ENCODE measurements around the gene SETD3.

SETD3 gene

GRCh38 chr14:99509871-99510555, 29.4 kb upstream of the SETD3 start:
- H3K9me3 ChIP-seq (ENCODE audit: control insufficient read depth, insufficient read depth, low read length): no peaks in the 10 kb centered on the region
- H3K4me3 ChIP-seq (ENCODE audit: low read length): no peak overlapping the region
- no CpG with 5 or more reads among the region's 27 CpGs for WGBS (ENCODE audit: insufficient coverage, insufficient read length)
- no peak for DNase-seq (ENCODE audit: low read depth, low spot score)
- H3K27ac ChIP-seq (ENCODE audit: low read length): no peak overlapping the region
- H3K27me3 ChIP-seq (ENCODE audit: control insufficient read depth, insufficient read depth, low read length): no peaks in the 10 kb centered on the region
- peaks cover 30% of the 10 kb centered on the region for H3K36me3 ChIP-seq (ENCODE audit: control insufficient read depth, insufficient read depth, low read length)
- peaks cover 2% of the 10 kb centered on the region for H3K4me1 ChIP-seq (ENCODE audit: control insufficient read depth, insufficient read depth, low read length)

DNA sequence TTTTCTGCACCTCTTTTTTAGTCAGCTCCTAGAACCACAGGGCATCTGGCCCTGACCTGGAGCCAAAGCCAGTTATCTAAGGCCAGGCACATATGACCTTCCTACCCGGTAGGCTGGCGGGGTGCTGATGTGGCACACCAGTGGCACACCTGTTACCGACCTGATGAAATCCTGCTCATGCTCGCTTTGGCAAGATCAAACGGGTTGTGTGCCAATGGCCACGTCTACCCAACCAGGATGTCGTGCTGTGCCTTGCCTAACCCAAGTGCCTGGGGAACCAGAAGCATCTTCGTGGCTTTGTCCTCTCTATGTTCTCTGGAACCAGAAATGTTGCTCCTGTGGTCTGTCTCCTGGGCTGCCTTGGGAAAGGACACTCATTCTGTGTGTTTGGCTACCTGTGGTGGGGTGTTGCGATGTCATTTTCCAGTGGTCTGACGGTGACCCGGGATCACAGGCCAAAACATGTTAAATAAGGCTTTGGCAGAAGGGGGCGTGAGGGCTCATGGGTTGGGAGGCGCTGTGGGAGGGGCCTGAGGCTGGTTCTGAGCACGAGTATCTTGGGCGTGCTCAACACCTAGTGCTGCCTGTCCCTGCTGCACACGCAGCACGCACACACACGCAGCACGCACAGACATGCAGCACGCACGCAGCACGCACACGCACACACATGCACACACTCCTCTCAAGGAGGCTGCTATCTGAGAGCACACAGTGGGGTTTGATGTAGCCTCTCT, 28.4 kb upstream of the SETD3 start:
- DNase-seq (ENCODE audit: low read depth, low spot score): no peak
- H3K4me1 ChIP-seq (ENCODE audit: control insufficient read depth, insufficient read depth, low read length): peaks cover 2% of the 10 kb centered on the region
- no peaks in the 10 kb centered on the region for H3K27me3 ChIP-seq (ENCODE audit: control insufficient read depth, insufficient read depth, low read length)
- no peak overlapping the region for H3K27ac ChIP-seq (ENCODE audit: low read length)
- H3K4me3 ChIP-seq (ENCODE audit: low read length): no peak overlapping the region
- peaks cover 28% of the 10 kb centered on the region for H3K36me3 ChIP-seq (ENCODE audit: control insufficient read depth, insufficient read depth, low read length)
- H3K9me3 ChIP-seq (ENCODE audit: control insufficient read depth, insufficient read depth, low read length): no peaks in the 10 kb centered on the region
- WGBS (ENCODE audit: insufficient coverage, insufficient read length): no CpG with 5 or more reads among the region's 23 CpGs

DNA sequence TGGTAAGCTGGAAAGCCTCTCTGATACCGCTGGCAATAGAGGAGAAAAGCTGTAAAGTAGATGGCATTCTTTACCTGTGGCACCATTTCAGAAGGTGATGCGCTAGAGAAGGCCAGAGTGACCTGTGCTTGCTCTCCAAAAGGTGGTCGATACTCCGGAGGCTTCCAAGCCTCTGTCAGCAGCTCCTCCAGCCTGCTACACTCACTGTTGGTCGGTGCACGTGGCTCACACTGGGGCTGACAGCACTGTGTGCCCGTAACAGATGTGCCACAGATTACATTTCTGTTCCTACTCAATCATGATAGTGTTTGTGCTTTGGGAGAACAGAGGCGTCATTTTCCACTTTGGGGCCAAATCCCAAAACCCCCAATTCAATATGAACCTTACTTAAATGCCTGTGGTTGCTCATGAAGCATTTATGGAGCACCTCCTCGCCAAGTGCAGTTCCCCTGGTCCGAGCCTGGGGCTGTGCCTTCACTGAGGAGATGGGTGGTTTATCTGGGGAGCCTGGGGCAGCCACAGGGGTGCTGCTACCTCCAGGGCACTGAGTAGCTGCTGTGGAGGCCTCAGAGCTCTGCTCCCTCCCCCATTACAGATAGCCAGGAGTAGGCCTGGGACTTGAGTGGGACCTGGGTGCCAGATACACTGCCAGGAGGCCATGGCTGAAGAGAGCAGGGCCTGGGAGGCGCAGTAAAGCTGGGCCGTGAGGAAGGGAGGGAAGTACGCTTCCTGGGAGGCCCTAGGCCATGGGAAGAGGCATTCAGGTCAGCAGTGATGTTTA, 27.4 kb upstream of the SETD3 start:
- DNase-seq (ENCODE audit: low read depth, low spot score): no peak
- Histone ChIP-seq H3K9me3 (ENCODE audit: control insufficient read depth, insufficient read depth, low read length) (no peaks in the 10 kb centered on the region), H3K36me3 (ENCODE audit: control insufficient read depth, insufficient read depth, low read length) (peaks cover 28% of the 10 kb centered on the region), H3K27ac (ENCODE audit: low read length) (no peak overlapping the region), H3K4me3 (ENCODE audit: low read length) (no peak overlapping the region), H3K4me1 (ENCODE audit: control insufficient read depth, insufficient read depth, low read length) (peaks cover 2% of the 10 kb centered on the region), H3K27me3 (ENCODE audit: control insufficient read depth, insufficient read depth, low read length) (no peaks in the 10 kb centered on the region)
- no CpG with 5 or more reads among the region's 13 CpGs for WGBS (ENCODE audit: insufficient coverage, insufficient read length)

DNA sequence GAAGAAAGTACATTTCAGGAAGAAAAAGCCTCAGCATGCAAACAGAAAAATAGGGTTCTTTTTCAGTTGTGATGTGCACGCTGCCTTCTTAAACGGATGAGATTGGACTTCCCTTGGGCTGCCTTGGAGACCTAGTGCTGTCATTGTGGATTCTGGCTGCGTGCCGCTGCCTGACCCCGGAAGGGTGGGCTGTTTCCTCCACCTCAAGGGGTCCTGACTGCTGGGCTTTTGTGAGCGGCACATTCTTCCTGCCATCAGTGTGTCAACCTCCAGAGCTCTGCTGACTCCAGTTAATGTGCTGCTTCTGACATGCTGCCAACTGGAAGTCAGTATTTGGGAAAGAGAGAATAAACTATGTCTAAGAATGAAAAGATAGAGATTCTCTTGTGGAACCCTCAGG, 25.6 kb upstream of the SETD3 start:
- Histone ChIP-seq H3K4me1 (ENCODE audit: control insufficient read depth, insufficient read depth, low read length) (peaks cover 2% of the 10 kb centered on the region), H3K27ac (ENCODE audit: low read length) (no peak overlapping the region), H3K9me3 (ENCODE audit: control insufficient read depth, insufficient read depth, low read length) (no peaks in the 10 kb centered on the region), H3K27me3 (ENCODE audit: control insufficient read depth, insufficient read depth, low read length) (no peaks in the 10 kb centered on the region), H3K36me3 (ENCODE audit: control insufficient read depth, insufficient read depth, low read length) (peaks cover 28% of the 10 kb centered on the region), H3K4me3 (ENCODE audit: low read length) (no peak overlapping the region)
- DNase-seq (ENCODE audit: low read depth, low spot score): no peak
- WGBS (ENCODE audit: insufficient coverage, insufficient read length): no CpG with 5 or more reads among the region's 6 CpGs

GRCh38 chr14:99505089-99505488, 24.4 kb upstream of the SETD3 start:
- H3K36me3 ChIP-seq (ENCODE audit: control insufficient read depth, insufficient read depth, low read length): peaks cover 28% of the 10 kb centered on the region
- H3K4me1 ChIP-seq (ENCODE audit: control insufficient read depth, insufficient read depth, low read length): peaks cover 2% of the 10 kb centered on the region
- DNase-seq (ENCODE audit: low read depth, low spot score): no peak
- H3K27ac ChIP-seq (ENCODE audit: low read length): no peak overlapping the region
- H3K4me3 ChIP-seq (ENCODE audit: low read length): no peak overlapping the region
- WGBS (ENCODE audit: insufficient coverage, insufficient read length): no CpG with 5 or more reads among the region's 5 CpGs
- no peaks in the 10 kb centered on the region for H3K9me3 ChIP-seq (ENCODE audit: control insufficient read depth, insufficient read depth, low read length)
- no peaks in the 10 kb centered on the region for H3K27me3 ChIP-seq (ENCODE audit: control insufficient read depth, insufficient read depth, low read length)

DNA sequence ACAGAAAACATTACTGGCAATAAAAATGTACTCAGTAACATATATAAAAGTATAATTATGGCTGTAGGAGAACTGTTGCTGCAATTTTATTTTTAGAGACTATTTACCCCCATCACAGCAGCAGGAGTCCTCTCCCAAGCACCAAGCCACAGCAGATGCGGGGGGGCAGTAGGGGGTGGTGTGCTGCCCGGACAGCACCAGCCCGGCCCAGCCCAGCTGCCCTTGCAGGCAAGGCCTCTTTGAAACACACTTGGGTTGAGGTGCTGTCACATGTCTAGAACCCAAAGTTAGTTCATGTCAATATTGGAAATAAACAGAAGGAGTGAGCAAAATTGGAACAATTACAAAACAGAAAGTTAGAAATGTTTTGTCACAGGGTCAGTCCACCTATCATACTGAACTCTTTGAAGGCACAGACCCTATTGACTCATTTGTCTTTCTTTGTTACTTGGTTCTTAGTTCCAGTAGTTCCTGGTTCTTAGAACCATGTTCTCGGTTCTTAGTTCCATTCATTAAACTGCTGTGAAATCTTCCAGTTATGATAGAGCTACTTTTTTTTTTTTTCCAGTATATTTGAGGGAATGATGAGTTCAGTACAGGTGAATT, 23.3 kb upstream of the SETD3 start:
- WGBS (ENCODE audit: insufficient coverage, insufficient read length): no CpG with 5 or more reads among the region's 4 CpGs
- H3K9me3 ChIP-seq (ENCODE audit: control insufficient read depth, insufficient read depth, low read length): no peaks in the 10 kb centered on the region
- no peak overlapping the region for H3K27ac ChIP-seq (ENCODE audit: low read length)
- DNase-seq (ENCODE audit: low read depth, low spot score): no peak
- peaks cover 21% of the 10 kb centered on the region for H3K36me3 ChIP-seq (ENCODE audit: control insufficient read depth, insufficient read depth, low read length)
- no peak overlapping the region for H3K4me3 ChIP-seq (ENCODE audit: low read length)
- H3K27me3 ChIP-seq (ENCODE audit: control insufficient read depth, insufficient read depth, low read length): no peaks in the 10 kb centered on the region
- no peaks in the 10 kb centered on the region for H3K4me1 ChIP-seq (ENCODE audit: control insufficient read depth, insufficient read depth, low read length)

DNA sequence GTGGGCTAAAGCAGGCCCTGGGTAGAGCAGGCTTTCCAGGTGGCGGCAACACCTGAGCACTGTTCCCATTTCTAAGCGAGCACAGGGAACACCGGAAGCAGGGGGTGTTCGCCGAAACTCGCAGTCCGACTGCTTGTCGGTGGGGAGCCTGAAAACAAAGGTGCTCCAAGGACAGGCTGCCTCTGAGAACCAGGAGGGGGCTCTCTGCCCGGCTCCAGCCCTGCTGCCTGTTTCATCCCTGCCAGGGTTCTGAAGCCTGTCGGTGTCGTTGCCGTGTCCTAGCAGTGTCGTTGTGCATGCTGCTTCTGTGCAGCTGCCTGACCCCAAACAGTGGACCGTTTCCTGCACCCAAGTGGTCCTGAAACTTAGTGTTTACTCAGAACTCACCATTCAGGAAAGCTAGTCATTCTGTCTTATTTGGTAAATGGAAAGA, 22.3 kb upstream of the SETD3 start:
- peak; percentile 55 for DNase-seq (ENCODE audit: low read depth, low spot score)
- H3K27ac ChIP-seq (ENCODE audit: low read length): no peak overlapping the region
- no peaks in the 10 kb centered on the region for H3K4me1 ChIP-seq (ENCODE audit: control insufficient read depth, insufficient read depth, low read length)
- H3K36me3 ChIP-seq (ENCODE audit: control insufficient read depth, insufficient read depth, low read length): peaks cover 13% of the 10 kb centered on the region
- no CpG with 5 or more reads among the region's 14 CpGs for WGBS (ENCODE audit: insufficient coverage, insufficient read length)
- no peaks in the 10 kb centered on the region for H3K9me3 ChIP-seq (ENCODE audit: control insufficient read depth, insufficient read depth, low read length)
- H3K4me3 ChIP-seq (ENCODE audit: low read length): no peak overlapping the region
- H3K27me3 ChIP-seq (ENCODE audit: control insufficient read depth, insufficient read depth, low read length): no peaks in the 10 kb centered on the region

DNA sequence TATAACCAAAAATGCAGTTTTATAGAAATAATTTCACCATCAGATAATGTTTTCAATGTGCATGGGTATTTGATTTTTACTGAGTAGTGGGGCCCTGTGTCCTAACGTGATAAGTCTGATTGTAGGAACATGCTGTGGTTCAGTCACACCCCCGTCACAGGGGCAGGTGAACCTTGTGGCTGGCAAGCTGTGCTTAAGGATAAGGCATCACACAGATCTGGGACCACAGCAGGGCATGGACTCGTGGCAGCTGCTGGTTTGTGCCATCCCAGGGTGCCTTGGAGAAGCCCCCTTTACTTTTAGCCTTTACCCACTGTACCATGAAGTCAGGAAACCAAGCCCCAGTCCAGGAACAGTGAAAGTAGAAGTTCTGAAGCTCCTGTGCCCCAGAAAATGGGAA, 17.2 kb upstream of the SETD3 start:
- H3K27ac ChIP-seq (ENCODE audit: low read length): no peak overlapping the region
- no peak overlapping the region for H3K4me3 ChIP-seq (ENCODE audit: low read length)
- no peak for DNase-seq (ENCODE audit: low read depth, low spot score)
- peaks cover 15% of the 10 kb centered on the region; the same call in 1 of the 2 replicates for H3K36me3 ChIP-seq (ENCODE audit: control insufficient read depth, insufficient read depth, low read length)
- WGBS (ENCODE audit: insufficient coverage, insufficient read length): no CpG with 5 or more reads among the region's 3 CpGs
- no peaks in the 10 kb centered on the region for H3K4me1 ChIP-seq (ENCODE audit: control insufficient read depth, insufficient read depth, low read length)
- no peaks in the 10 kb centered on the region for H3K9me3 ChIP-seq (ENCODE audit: control insufficient read depth, insufficient read depth, low read length)
- no peaks in the 10 kb centered on the region for H3K27me3 ChIP-seq (ENCODE audit: control insufficient read depth, insufficient read depth, low read length)

GRCh38 chr14:99497341-99497740, 16.7 kb upstream of the SETD3 start:
- H3K36me3 ChIP-seq (ENCODE audit: control insufficient read depth, insufficient read depth, low read length): peaks cover 15% of the 10 kb centered on the region; the same call in 1 of the 2 replicates
- no peak overlapping the region for H3K4me3 ChIP-seq (ENCODE audit: low read length)
- DNase-seq (ENCODE audit: low read depth, low spot score): no peak
- H3K9me3 ChIP-seq (ENCODE audit: control insufficient read depth, insufficient read depth, low read length): no peaks in the 10 kb centered on the region
- H3K4me1 ChIP-seq (ENCODE audit: control insufficient read depth, insufficient read depth, low read length): no peaks in the 10 kb centered on the region
- WGBS (ENCODE audit: insufficient coverage, insufficient read length): no CpG with 5 or more reads among the region's 2 CpGs
- H3K27me3 ChIP-seq (ENCODE audit: control insufficient read depth, insufficient read depth, low read length): no peaks in the 10 kb centered on the region
- H3K27ac ChIP-seq (ENCODE audit: low read length): no peak overlapping the region

DNA sequence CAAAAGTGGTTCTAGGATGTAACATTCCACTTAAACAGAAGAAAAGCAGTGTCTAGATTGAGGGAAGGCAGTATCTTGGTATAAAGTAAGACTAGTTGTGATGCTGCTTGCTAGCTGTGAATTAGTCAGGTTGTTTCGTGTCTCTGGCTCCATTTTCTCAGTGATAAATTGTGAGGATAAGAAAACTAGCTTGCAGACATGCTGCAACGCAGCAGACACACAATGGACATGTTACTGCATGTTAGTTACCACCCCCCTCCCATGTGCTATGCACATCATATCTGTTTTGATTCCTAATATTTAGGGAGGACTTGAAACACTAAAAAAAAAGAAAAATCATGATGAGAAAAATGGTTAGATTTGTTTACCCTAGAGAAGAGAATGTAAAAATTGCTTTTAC, 3.4 kb upstream of the SETD3 start:
- no peaks in the 10 kb centered on the region for H3K27me3 ChIP-seq (ENCODE audit: control insufficient read depth, insufficient read depth, low read length)
- H3K9me3 ChIP-seq (ENCODE audit: control insufficient read depth, insufficient read depth, low read length): no peaks in the 10 kb centered on the region; the same call in 1 of the 2 replicates
- no peak for DNase-seq (ENCODE audit: low read depth, low spot score)
- no peaks in the 10 kb centered on the region for H3K4me1 ChIP-seq (ENCODE audit: control insufficient read depth, insufficient read depth, low read length)
- no CpG with 5 or more reads among the region's 2 CpGs for WGBS (ENCODE audit: insufficient coverage, insufficient read length)
- H3K27ac ChIP-seq (ENCODE audit: low read length): no peak overlapping the region
- H3K4me3 ChIP-seq (ENCODE audit: low read length): no peak overlapping the region
- no peaks in the 10 kb centered on the region for H3K36me3 ChIP-seq (ENCODE audit: control insufficient read depth, insufficient read depth, low read length)

Measured in iPS DF 6.9 (cell line).